Measurements from ENCODE around the gene COMMD4. TPM values are rescaled to one million over a fixed set of nuclear protein-coding genes. Genes with fewer than 3 reads are reported as not detected.

Gene COMMD4
- total RNA-seq, 4 donors from 2014 or later = 46.9 to 75.2 (median 55.2) TPM

Other genes with a start within 250 kb of the COMMD4 start
- gene C15orf39, start 134.2 kb upstream of the COMMD4 start, total RNA-seq = 10 to 100 TPM; 33.0 to 35.2 (median 33.3) TPM
- gene GOLGA6C, start 77.7 kb upstream of the COMMD4 start, total RNA-seq = not detected
- under 1 TPM in 1 of 4 donors, not detected in 3; 0.72 TPM for gene GOLGA6D, start 53.2 kb upstream of the COMMD4 start, total RNA-seq
- 100 to 1,000 TPM in 1 of 4 donors, 10 to 100 TPM in 3; 26.3 to 123 (median 38.0) TPM for gene NEIL1, start 11.0 kb downstream of the COMMD4 start, total RNA-seq
- 100 to 1,000 TPM in 3 of 4 donors, 10 to 100 TPM in 1; 97.2 to 527 (median 180) TPM for gene MAN2C1, start 32.5 kb downstream of the COMMD4 start, total RNA-seq
- 10 to 100 TPM; 55.2 to 94.8 (median 66.0) TPM for gene SIN3A, start 115.6 kb downstream of the COMMD4 start, total RNA-seq
- 10 to 100 TPM in 3 of 4 donors, 1 to 10 TPM in 1; 8.6 to 24.5 (median 13.3) TPM for gene PTPN9, start 243.3 kb downstream of the COMMD4 start, total RNA-seq

Data from suprapubic skin (tissue), 4 donors.